GM12873 (cell line): ENCODE measurements around the gene APBA1.

Experiments used
- TF ChIP-seq, protein P1 (sequence below): IDR thresholded peaks from 2 replicates; pipeline ENCODE4 v1.5.1; 2012; ENCODE audit warnings: low read depth, mild to moderate bottlenecking, moderate library complexity, low read length, control low read depth; ENCODE audit not compliant: insufficient read depth; ENCODE audit errors: missing control alignments

APBA1 gene

DNA sequence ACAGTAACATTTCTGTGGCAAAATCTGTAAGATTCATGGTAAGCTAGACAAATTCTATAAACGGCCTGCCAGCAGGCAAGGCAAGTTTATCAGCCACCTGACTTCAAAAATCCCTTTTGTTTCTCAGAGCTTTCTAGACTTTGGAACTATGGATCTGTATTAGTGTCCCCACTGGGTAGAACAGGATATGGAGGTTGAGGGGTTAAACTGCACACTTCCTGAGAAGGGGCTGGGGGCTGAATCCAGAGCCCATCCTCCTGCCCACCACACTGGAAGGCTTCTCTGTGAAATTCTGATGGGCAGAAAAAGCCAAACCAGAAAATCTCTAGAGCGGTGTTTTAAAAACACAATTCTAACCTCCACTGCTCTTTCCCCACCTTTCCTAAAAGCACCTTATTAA is 218.4 kb downstream of the APBA1 start:
- TF ChIP-seq, protein P1, sequence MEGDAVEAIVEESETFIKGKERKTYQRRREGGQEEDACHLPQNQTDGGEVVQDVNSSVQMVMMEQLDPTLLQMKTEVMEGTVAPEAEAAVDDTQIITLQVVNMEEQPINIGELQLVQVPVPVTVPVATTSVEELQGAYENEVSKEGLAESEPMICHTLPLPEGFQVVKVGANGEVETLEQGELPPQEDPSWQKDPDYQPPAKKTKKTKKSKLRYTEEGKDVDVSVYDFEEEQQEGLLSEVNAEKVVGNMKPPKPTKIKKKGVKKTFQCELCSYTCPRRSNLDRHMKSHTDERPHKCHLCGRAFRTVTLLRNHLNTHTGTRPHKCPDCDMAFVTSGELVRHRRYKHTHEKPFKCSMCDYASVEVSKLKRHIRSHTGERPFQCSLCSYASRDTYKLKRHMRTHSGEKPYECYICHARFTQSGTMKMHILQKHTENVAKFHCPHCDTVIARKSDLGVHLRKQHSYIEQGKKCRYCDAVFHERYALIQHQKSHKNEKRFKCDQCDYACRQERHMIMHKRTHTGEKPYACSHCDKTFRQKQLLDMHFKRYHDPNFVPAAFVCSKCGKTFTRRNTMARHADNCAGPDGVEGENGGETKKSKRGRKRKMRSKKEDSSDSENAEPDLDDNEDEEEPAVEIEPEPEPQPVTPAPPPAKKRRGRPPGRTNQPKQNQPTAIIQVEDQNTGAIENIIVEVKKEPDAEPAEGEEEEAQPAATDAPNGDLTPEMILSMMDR, result no peak

DNA sequence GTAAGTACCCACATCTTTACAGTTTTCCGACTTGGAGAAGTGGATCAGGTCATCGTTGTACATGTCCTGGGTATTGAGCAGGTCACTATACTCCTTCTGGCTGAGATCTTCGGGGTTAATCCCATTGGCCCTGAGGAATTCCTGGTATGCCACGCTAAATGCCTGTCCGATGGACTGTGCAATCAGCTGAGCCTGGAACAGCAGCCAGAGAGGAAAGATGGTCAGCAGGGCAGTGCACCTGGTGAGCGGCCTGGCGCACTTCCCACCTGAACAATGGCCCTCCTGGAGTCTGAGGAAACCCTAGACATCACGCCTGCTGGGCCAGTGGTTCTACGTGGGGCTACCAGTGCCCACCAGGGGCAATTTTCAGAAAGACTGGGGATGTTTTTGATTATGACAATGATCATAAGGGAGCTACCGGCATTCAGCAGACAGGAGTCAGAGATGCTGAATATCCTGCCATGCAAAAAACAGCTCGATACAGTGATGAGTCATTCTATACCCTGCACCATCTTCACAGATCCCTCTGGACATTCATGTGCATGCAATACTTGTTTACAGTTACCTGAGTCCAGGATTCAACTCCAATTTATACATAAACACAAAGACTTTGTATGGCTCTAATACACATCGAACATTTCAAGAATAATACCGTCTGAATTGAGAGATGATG is 219.9 kb downstream of the APBA1 start:
- TF ChIP-seq, protein P1, result no peak

DNA sequence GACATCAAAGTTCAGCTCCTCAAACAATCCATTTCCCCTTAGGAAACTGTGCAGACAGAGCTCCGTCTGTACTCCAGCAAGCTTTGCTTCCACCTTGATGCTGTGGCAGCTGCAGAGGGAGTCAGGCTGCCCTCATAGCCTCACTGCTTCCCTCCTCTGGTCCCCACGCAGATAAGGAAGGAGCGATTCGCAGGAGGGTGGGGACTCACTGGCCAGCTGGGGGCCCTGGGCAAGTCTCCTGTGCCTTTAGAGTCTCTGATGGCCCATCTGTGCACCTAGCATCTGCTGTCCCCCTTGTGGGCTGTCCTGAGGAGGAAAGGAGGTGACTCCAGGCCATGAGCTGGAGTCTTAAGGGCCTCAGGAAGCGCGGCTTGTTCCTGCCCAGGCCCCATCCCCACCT is 225.7 kb downstream of the APBA1 start:
- TF ChIP-seq, protein P1, result no peak

DNA sequence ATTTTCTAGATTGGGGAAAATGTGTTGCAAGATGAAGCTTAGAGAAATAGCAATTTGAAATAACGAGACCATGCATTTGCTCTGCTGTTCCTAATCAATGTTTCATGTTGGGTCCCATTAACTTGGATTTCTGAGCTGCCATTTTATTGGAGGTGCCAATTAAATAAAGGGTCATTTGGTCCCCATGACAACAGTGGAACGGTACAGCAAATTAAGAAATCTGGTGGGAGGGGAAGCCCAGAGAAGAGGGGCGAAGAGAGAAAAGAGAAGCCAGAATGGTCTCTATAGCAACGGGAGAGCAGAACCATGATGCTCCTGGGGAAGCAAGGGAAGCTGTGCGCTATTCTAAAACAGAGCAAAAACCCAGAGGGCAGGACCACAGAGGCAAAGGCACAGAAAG is 226.9 kb downstream of the APBA1 start:
- TF ChIP-seq, protein P1, result no peak

DNA sequence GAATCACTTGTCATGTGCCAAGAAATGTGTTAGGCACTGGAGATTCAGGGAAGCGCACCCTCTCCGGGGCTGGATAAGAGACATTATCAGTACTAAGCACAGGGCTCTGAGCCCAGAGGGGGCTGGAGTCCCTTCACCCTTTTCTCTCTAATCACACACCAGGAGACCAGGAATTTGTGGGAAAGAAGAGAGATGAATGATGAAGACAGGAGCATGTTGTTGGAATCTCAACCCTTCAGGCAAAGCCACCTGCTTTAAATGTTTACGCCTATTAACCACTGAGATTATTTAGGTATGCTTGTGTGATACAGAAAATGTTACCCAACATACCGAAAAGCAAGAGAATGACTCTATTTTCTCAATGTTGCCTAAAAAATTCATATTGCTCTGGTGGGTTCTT is 227.4 kb downstream of the APBA1 start:
- TF ChIP-seq, protein P1, result no peak

DNA sequence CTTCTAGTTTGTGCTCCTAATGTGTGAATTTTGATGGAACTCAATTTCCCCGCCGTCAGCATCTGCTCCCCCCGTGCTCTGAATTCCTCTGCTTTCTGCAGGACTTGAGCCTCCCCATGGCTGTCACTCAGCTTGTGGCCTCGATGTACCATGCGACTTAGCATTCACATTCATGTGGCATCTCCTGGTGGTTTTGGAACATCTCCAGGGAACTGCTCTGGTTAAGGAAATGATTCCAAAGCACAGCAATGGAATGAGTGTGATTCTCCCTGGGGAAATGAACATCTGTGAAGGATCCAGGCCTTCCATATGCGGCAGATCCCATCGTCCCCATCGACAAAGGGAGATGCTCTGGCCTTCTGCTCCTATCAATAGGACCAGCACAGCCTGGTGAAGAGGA is 228.2 kb downstream of the APBA1 start:
- TF ChIP-seq, protein P1, result no peak

DNA sequence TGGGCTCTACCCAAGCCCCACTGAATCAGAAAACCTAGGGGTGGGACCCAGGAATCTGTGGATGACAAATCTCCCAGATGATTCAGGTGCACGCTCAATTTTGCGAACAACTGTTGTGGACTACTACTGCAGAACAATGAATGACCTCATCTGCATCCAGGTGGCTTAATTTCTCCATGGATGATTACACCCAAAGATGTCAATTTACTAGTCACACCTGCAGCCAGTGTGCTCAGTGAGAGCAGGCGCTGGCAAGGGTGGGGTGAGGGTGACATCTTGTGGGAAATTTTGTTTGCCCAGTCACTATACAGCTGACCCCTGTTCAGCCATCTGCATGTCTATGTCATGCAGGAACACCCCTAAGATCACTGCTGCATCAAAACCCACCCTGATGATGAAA is 229.0 kb downstream of the APBA1 start:
- TF ChIP-seq, protein P1, result no peak

DNA sequence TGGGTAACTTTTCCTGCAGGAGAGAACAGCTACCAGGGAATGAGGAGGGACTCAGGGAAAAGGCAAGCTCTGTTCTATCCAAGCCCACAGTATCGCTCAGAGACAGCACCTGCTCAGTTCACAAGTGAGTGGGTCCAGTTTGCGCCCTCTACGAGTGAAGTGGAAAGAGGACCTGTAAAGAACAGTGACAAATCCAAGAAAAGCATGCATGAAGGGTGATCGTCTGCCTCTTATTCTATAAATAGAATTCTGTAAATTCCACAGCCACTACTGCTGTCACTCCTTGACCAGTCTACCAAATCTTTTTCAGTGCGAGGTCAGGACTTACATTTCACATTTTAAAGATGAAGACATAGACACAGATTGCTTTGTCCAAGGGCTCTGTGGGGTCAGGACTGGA is 229.7 kb downstream of the APBA1 start:
- TF ChIP-seq, protein P1, result no peak
